HL-60/S4 (cell line): Measurements from ENCODE around the gene IL3.
"Not testable (repeated sequence)": the region's sequence is repeated elsewhere in the genome, so short reads cannot be mapped to it uniquely, and the experiment has no call there.

Experiments used
- in situ Hi-C: fragments of 300-500 bp; cut with MboI; formaldehyde crosslinking; loops from 2 replicates; pipeline ENCODE4 v1.14.3; 2022; ENCODE audit warnings: low sequenced_read_pairs

Gene IL3

DNA sequence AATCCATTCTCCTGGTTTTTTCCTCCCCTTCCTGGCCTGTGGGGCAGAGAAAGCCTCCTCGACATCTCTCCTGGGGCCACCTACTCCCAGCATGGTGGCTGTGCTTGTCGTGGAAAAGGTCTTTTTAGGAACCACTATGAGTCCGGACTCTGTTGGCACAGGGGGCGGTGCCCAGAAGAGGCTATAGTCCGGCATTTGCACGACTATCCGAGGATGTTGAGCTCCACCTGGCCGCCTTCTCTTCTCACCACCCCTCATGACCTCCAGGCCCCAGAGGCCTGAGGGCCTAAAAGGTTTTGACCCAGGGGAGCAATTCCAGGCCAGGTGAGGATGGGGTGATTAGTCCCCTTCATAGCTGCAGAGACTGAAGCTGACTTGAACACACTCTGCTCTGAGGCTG is 27.2 kb downstream of the IL3 start:
- in situ Hi-C loops, result no loop called here

- in situ Hi-C loops, result no loop called here
Measured at GRCh38 chr5:132089363-132089762, 28.9 kb downstream of the IL3 start.

DNA sequence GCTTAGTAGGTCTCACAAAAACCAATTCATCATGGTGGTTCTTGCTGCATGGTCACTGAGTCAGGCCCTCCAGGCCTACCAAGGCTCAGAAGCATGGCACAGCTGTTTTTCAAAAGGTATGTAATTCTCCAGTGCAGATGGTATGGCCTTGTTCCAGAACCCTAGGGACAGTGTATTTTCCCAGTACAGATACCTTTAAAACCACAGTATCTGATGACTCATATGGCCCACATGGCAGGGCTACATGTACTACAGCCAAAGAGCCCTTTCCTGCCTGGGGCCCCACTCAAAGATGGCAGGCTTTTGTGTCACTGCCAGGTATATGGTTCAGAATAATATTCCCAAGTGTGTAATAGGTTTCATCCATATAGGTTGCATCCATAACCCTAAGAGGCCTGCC is 29.7 kb downstream of the IL3 start:
- in situ Hi-C loops, result no loop called here

DNA sequence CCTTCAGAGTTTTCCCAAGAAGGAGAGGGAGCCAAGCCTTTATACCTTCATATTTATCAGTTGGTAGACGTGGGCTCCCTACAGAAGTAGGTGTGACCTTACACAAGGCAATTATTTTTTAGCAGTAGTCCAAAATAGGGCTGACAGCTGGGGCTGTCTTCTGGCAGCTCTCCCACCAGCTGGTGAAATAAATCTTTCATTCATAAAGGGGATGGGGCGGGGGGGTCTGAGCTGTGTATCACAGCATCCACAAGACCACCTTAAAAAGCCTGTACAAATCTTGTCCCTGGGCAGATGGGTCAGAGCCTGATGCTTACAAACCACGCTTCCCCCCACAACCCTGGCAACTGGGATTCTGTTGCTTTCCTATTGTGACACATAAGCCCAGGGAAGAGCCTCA is 32.8 kb downstream of the IL3 start:
- in situ Hi-C loops, result no loop called here

DNA sequence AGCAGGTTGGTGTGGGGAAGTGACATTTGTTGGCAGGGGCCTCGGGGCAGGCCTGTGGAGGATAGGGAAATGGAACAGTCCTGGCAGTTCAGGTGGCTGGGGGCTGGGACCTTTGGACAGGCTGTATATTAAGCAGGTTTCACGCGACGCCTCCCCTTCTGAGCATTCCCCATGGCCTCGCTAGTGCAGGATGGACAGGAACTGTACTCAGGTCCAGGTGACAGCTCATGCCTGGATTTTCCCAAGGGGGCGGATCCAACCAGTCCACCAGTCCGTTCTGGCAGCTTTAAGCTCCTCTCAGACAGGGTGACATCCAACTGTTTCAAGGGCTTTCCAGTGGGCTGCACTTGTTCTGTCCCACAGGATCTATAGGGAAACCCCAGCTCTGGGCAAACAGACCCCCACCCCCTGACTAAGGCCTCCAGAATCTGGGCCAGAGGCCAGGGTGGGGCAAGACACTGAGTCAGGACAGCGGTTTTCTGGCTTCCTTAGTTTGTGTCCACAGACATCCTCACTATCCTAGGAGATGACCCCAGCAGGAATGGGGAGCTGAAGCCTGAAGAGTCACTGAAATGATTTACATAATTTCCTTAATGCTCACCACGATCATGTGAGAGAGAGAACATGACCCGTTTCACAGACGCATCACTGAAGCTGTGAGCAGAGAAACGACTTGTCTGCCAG is 34.1 kb downstream of the IL3 start:
- in situ Hi-C loops, result no loop called here

DNA sequence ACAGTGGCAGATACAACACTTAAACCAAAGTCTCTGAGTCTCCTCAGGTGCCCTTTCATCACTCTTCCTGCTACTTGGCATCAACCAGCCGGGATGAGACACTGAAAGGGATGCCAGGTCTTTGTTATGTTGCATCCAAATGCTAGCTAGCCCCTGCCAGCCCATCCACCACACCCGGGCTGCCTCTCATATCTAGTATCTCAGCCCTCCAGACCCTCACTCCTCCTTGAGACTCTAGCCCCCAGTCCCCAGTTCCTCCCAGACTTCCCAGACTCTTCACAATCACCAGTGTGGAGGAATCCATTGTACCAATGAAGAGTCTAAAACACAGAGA is 34.6 kb downstream of the IL3 start:
- in situ Hi-C loops, result no loop called here

DNA sequence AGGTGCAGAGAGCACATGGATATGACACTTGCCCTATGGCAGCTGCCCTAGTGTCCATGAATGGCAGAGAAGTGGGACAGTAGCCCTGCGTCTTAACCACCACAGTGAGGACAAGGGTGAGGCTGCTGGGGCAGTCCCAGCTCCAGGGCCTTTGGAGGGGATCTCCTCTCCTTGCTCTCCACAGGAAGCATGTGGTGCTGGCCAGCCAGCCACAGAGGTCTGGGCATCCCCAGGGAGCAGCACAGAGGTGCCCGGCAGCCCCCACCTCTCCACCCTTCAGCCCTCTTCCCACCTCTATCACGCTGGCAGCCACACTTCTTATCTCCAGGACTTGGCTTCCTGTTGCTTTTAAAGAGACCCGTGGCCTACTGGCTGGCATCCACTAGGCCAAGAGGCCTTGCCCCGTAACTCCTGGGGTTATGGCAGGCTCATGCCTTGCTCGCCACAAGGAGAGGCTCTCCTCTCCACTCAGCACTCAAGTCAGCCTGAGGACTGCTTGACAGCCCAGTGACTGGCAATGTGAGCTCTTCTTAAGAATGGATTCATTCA is 35.0 kb downstream of the IL3 start:
- in situ Hi-C loops, result no loop called here

DNA sequence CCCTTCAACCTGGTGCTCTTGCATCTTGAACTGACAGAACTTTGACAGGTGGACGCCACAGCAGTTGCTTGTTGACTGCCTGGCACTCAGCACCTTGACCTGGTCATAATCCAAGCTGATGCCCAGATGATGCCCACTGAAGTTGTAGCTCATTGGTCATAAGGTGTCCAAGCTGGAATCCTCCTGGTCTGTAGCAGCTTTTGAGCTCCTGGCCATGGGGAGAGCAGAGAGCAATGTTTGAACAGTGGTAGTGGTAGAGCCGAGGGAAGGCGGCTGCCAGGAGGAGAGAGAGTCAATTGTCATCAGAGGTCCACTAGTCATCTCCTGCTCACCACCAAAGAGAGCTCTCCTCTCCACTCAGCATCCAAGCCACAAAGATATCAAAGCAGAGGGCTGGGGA is 36.4 kb downstream of the IL3 start:
- in situ Hi-C loops, result no loop called here

GRCh38 chr5:132098151-132098594 is 37.7 kb downstream of the IL3 start:
- in situ Hi-C loops, result no loop called here

DNA sequence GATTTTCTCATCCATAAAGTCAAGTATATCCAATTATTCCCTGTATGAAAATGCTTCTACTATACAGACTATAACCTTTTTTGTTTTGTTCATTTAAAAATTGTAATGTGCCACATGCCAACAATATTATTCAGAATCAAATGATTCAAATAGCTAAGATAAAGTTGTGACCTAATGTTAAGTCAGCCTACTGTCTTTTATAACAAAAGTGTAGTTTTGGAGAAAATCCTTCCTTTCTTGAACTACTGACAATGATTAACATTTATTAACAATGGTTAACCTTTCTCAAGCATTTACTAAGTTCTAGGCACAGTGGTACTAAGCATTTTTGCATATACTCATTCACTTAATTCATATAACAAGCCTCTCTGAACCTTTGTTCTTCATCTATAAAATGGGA is 38.2 kb downstream of the IL3 start:
- in situ Hi-C loops, result no loop called here

DNA sequence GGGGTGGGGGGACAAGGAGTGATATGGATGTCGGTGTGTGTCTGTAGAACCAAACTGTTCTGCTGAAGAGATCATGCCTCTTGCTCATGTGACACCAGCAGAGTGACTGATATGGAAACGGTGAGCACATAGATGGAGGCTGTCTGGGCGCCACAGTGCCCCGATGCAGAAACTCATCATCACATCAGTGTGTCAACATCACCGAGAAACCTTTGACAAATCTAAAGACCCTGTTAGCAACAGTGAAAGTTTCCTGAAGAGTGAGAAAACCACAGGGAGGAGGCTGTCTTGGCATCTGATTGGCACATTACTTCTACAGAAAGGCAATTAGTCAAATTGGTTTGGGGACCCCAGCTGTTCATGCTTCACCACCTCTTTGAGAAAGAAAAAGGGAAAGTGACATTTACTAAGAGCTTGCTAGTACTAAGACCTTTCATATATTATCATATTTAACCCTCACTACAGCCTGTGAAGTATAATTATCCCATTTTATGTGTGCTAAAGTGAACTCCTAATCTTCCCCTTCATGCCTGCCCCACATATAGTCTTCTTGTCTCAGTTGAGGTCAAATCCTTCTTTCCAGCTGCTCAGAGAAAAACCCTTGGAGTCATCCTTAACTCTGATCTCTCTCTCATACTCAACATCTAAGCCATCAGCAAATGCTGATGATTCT is 38.8 kb downstream of the IL3 start:
- in situ Hi-C loops, result no loop called here

- in situ Hi-C loops, result no loop called here
Measured at GRCh38 chr5:132099905-132100304, 39.5 kb downstream of the IL3 start.

DNA sequence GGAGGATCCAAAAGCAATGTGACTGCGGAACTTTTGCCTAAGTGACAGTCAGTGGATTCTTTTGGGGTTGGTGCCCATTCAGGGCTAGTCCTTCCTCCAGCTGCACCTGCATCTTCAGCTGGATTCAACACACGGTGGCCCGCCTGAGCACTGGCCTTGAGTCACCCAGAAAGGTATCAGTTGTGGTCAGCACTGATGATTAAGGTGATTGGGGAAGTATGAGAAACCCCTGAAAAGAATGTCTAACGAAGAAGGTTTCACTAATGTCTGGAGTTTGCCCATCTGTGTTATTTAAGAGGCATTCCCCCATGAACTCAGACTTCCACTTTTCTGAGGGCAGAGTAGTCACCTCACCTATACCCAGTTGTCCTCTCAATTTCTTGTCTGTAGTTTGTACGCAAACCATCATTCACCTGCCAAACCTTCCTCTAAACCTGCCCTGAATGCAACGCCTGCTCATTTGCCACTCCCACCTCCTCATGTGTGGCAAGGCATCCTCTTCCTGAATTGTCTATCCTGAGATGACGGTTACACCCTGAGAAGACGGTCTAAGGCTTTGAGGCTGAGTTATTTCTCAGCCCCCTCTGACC is 40.3 kb downstream of the IL3 start:
- in situ Hi-C loops, result no loop called here

GRCh38 chr5:132101385-132101880 is 41.0 kb downstream of the IL3 start:
- in situ Hi-C loops, result no loop called here

- in situ Hi-C loops, result no loop called here
Measured at GRCh38 chr5:132102101-132102701, 41.7 kb downstream of the IL3 start.

DNA sequence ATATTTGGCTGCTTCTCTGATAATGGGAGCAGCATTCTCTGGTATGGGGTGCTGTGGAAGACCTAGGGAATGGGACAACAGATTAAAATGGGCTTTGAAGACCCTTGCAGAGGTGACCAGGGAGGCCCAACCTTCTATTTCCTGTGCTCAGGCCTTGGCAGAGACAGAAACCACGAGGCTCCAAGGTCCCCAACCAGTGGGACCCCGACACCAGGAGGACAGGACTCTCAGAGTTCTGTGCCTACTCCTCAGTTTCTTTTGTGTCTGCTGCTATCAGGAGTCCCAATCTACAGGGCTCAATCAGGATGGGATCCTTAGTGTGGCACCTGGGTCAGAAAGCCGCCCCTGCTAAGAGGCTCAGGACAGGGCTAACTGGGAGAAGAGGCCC is 42.5 kb downstream of the IL3 start:
- in situ Hi-C loops, result no loop called here

- in situ Hi-C loops, result no loop called here
Measured at GRCh38 chr5:132103332-132103951, 43.0 kb downstream of the IL3 start.

DNA sequence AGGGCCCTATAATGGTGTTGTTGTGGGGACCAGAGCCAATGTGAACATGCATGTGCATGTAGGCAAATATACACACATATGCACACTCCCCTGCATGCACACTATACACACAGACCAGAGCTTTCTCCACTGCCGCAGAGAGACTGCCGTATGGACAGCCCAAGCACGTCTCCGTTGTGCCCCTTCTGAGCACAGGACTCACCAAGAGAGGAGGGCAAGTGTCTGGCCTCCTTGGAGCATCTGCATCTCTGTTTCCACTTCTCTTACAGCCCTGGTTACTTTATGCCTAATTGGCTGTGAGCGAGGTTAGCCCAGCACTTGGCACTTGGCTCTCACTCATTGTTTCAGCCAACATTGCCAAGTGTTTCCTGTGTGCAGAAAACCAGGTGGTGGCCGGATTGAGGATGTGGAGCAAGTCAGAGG is 43.5 kb downstream of the IL3 start:
- in situ Hi-C loops, result no loop called here

GRCh38 chr5:132104556-132104955 is 44.1 kb downstream of the IL3 start:
- in situ Hi-C loops, result no loop called here

GRCh38 chr5:132105688-132106087 is 45.2 kb downstream of the IL3 start:
- in situ Hi-C loops, result no loop called here

- in situ Hi-C loops, result not testable (repeated sequence)
Measured at GRCh38 chr5:132108495-132108894, 48.0 kb downstream of the IL3 start.
